ENCODE results near the gene NKAIN4.

DNA sequence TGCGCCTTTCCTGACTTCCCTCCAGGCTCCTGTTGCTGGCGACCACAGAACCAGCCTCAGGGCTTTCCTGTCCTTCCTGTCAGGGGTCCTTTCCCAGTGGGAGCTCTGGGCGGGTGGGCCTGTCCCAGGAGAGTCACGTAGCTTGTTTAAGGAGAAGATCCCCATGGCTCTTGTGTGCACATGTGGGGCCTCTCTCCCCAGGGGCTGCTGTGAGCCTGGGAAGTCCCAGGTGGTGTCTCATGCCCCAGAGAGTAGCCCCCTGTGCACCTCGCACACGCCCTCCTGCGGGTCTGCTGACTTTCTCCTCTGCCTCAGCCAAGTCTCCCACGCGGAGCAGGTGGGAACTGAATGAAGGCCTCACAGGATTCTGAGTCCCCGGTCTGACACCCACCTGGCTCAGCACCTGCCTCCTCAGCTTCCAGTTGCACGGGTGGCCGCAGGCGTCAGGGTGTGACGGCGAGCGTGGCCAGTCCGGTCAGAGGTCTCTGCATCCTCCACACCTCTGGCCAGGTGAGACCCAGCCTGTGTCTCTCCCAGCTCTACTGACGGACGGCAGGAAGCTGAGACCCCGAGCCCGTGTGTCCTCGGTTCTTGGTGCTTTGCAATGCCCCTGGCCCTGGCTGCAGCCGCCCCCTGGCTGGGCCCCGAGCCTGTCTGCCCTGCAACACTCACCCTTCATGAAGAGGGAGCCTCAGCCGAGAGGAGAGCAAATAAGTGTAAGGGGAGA lies 5.6 kb upstream of the NKAIN4 start:
- TF ChIP-seq, protein P1, sequence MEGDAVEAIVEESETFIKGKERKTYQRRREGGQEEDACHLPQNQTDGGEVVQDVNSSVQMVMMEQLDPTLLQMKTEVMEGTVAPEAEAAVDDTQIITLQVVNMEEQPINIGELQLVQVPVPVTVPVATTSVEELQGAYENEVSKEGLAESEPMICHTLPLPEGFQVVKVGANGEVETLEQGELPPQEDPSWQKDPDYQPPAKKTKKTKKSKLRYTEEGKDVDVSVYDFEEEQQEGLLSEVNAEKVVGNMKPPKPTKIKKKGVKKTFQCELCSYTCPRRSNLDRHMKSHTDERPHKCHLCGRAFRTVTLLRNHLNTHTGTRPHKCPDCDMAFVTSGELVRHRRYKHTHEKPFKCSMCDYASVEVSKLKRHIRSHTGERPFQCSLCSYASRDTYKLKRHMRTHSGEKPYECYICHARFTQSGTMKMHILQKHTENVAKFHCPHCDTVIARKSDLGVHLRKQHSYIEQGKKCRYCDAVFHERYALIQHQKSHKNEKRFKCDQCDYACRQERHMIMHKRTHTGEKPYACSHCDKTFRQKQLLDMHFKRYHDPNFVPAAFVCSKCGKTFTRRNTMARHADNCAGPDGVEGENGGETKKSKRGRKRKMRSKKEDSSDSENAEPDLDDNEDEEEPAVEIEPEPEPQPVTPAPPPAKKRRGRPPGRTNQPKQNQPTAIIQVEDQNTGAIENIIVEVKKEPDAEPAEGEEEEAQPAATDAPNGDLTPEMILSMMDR (optimal IDR thresholded peaks at IDR 0.05 in 1 of 3, IDR thresholded peaks at IDR 0.05 in 1 of 3, conservative IDR thresholded peaks at IDR 0.05 in 1 of 3; ENCODE audit: extremely low read depth in 1 of 3, insufficient read depth in 2 of 3, low read length in 3 of 3): no peak
- TF ChIP-seq EZH2 (IDR thresholded peaks at IDR 0.05; ENCODE audit: low read length): no peak

Data from keratinocyte (primary cell).